GM12874 (cell line): Measurements from ENCODE around the gene ABI1.

Source experiments
- CTCF ChIP-seq: IDR thresholded peaks from 2 replicates; pipeline ENCODE4 v1.5.1; 2011; ENCODE audit warnings: low read depth, mild to moderate bottlenecking, control low read depth, low read length, moderate library complexity; ENCODE audit not compliant: insufficient read depth

ABI1 gene

GRCh38 chr10:26858707-26859034 lies 2.1 kb downstream of the ABI1 start:
- no peak for TF ChIP-seq CTCF

GRCh38 chr10:26857991-26858706 lies 2.6 kb downstream of the ABI1 start:
- TF ChIP-seq CTCF: no peak

GRCh38 chr10:26855186-26855585 lies 5.6 kb downstream of the ABI1 start:
- TF ChIP-seq CTCF: no peak

- no peak for TF ChIP-seq CTCF
Observed at GRCh38 chr10:26854524-26854923, 6.2 kb downstream of the ABI1 start.

- no peak for TF ChIP-seq CTCF
Observed at GRCh38 chr10:26844396-26844975, 16.3 kb downstream of the ABI1 start.

- no peak for TF ChIP-seq CTCF
Observed at GRCh38 chr10:26843736-26844135, 17.0 kb downstream of the ABI1 start.

GRCh38 chr10:26841733-26842317 lies 18.9 kb downstream of the ABI1 start:
- TF ChIP-seq CTCF: no peak
